Kidney (tissue), 14 donors: ENCODE measurements around the gene CHIC2. TPM values are rescaled to one million over a fixed set of nuclear protein-coding genes. Genes with fewer than 3 reads are reported as not detected.

Source experiments
- DNase-seq, 5 donors: peaks; one replicate each; pipeline ENCODE4 v3.0.0-alpha.2; 2013 to 2020
- FAIRE-seq: peaks from 2 replicates; lab custom pipeline; 2012; peaks lifted over from hg19 to GRCh38; lab: Jason Lieb, UNC
- H3K27ac ChIP-seq, 2 donors: one replicate each; pipeline ENCODE4 v1.7.0; 2013; ENCODE audit warnings: low read depth in 2 of 2, low read length in 2 of 2, inconsistent platforms in 1 of 2
- H3K27me3 ChIP-seq: one replicate; pipeline ENCODE4 v1.7.1; 2013; ENCODE audit warnings: low read length, inconsistent platforms; ENCODE audit not compliant: control insufficient read depth, insufficient read depth
- H3K36me3 ChIP-seq, 3 donors: one replicate each; pipeline versions ENCODE4 v1.7.0 to v1.7.1; 2013; ENCODE audit warnings: low read length in 3 of 3, control low read depth in 1 of 3, inconsistent platforms in 1 of 3; ENCODE audit not compliant: insufficient read depth in 3 of 3, control insufficient read depth in 2 of 3
- H3K4me1 ChIP-seq, 3 donors: one replicate each; pipeline versions ENCODE4 v1.7.0 to v1.7.1; 2013; ENCODE audit warnings: low read length in 3 of 3, inconsistent platforms in 1 of 3, low read depth in 1 of 3; ENCODE audit not compliant: control insufficient read depth in 2 of 3, insufficient read depth in 2 of 3
- H3K4me3 ChIP-seq, 3 donors: one replicate each; pipeline versions ENCODE4 v1.7.0 to v1.8.1; 2013; ENCODE audit warnings: low read length in 3 of 3, control low read depth in 1 of 3, inconsistent platforms in 1 of 3
- H3K9ac ChIP-seq, 3 donors: one replicate each; pipeline versions ENCODE4 v1.7.0 to v1.7.1; 2013; ENCODE audit warnings: low read length in 3 of 3, control low read depth in 1 of 3, inconsistent platforms in 1 of 3
- H3K9me3 ChIP-seq, 3 donors: one replicate each; pipeline versions ENCODE4 v1.7.0 to v1.7.1; 2013; ENCODE audit warnings: low read length in 3 of 3, control low read depth in 1 of 3, inconsistent platforms in 1 of 3; ENCODE audit not compliant: control insufficient read depth in 2 of 3, insufficient read depth in 1 of 3
- intact Hi-C: fragments of 100-400 bp; cut with DNase I; formaldehyde crosslinking; loops from one replicate; pipeline ENCODE4 v1.11.1; 2022
- polyA plus RNA-seq: library from polyadenylated mRNA; stranded (reverse); fragments of 350-450 nt; fragmentation: Illumina TruSeq; extraction: RNeasy Lipid Tissue Mini Kit (QIAGEN cat#74804); gene quantifications from one replicate; pipeline ENCODE4 v1.2.3, GENCODE V29; 2014; ENCODE audit warnings: low read depth, low replicate concordance; ENCODE audit not compliant: insufficient read depth
- total RNA-seq: library from RNA; stranded (reverse); fragmentation: NEBNext Ultra II Directional; extraction: Animal tissue kit (Norgen Biotek cat#: 25700); gene quantifications from one replicate; pipeline ENCODE4 v1.2.1, GENCODE V29; 2021
- TF ChIP-seq, protein P1 (sequence below): IDR thresholded peaks from 3 replicates; pipeline ENCODE4 v1.5.1; 2012; ENCODE audit warnings: mild to moderate bottlenecking, moderate library complexity, borderline replicate concordance; ENCODE audit not compliant: insufficient read depth; ENCODE audit errors: extremely low read depth
- donor health status: control.
- donor health status: control.
- donor health status: control.
- donor health status: control.
- donor health status: control.
- donor health status: DM: yes; HTN: yes; CAD: no.
- donor health status: Normal renal cell carcinoma (clear cell type).

Gene CHIC2
- total and polyA plus RNA-seq, 2 donors from 2014 or later, result 13.5 to 26.6 TPM

DNA sequence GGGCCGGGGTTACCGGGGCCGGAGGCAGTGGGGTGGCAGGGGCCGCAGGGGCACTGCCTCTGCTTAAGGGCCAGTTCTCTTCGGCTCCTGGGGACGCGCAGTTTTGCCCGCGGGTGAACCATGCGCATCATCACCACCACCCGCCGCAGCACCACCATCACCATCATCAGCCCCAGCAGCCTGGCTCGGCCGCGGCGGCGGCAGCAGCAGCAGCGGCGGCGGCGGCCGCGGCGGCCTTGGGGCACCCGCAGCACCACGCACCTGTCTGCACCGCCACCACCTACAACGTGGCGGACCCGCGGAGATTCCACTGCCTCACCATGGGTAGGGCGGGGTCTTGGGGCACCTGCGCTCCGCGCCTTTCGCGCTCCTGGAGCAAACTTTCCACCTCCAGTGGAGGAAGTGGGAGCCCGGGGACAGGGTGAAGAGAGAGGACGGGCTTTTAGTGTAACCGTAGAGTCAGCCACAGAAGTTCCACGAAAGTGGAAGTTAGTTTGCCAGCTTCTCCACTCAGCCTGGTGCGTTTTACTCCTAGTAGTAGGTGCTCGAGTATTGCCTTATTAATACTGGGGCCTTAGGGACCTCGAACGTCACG is 36.3 kb upstream of the CHIC2 start:
- peak overlapping the region in 1 of 3 donors; percentile 41 for H3K4me3 ChIP-seq
- no peak overlapping the region for H3K9ac ChIP-seq
- DNase-seq (peak in 1 of 5 donors; percentile 13), FAIRE-seq (no peak)
- H3K4me1 ChIP-seq, result peaks cover 0 to 5% (median 4%) of the 10 kb centered on the region in 3 donors
- H3K9me3 ChIP-seq, result no peaks in the 10 kb centered on the region
- no peak overlapping the region for H3K27ac ChIP-seq
- H3K36me3 ChIP-seq, result no peaks in the 10 kb centered on the region
- H3K27me3 ChIP-seq, result peaks cover 82% of the 10 kb centered on the region
- intact Hi-C loops, result no loop called here
- TF ChIP-seq, protein P1, sequence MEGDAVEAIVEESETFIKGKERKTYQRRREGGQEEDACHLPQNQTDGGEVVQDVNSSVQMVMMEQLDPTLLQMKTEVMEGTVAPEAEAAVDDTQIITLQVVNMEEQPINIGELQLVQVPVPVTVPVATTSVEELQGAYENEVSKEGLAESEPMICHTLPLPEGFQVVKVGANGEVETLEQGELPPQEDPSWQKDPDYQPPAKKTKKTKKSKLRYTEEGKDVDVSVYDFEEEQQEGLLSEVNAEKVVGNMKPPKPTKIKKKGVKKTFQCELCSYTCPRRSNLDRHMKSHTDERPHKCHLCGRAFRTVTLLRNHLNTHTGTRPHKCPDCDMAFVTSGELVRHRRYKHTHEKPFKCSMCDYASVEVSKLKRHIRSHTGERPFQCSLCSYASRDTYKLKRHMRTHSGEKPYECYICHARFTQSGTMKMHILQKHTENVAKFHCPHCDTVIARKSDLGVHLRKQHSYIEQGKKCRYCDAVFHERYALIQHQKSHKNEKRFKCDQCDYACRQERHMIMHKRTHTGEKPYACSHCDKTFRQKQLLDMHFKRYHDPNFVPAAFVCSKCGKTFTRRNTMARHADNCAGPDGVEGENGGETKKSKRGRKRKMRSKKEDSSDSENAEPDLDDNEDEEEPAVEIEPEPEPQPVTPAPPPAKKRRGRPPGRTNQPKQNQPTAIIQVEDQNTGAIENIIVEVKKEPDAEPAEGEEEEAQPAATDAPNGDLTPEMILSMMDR, result no peak

DNA sequence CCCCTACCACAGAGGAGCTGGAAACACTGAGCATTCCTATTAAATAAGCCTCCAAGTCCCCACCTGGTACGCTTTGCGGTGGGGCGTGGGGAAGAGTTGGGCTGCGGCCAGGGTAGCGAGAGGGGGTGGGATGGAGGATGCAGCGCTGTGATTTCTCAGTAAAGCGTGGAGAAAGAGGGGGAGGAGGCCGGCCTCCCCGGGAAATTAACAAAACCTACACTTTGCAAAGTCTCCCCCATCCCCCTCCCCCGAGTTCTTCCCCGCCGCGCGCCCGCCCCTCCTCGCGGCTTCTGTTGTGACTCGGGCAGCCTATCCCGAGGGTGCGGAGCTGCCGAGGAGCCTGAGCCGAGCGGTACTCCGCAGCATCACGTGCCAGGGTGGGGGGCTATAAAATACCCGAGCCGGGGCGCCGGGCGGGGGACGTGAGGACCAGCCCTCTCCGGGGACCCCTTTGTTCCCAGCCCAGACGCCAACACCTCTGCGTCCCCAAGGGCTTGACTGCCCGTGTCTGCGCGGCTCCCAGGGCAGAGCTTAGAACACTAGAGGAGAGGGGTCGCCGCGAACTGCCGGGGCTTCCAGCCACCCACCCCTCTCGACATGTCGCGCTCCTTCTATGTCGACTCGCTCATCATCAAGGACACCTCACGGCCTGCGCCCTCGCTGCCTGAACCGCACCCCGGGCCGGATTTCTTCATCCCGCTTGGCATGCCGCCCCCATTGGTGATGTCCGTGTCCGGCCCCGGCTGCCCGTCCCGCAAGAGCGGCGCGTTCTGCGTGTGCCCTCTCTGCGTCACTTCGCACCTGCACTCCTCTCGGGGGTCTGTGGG is 35.6 kb upstream of the CHIC2 start, which contains the start of gene GSX2:
GSX2 (plus strand) TSS at position 416 of the 827 bp plus-strand sequence; CDS start at position 598, 182 bp downstream.
- Histone ChIP-seq H3K9ac (no peak within 1 kb of the TSS), H3K27me3 (peaks cover 82% of the 10 kb centered on the region), H3K4me3 (peak within 1 kb of the TSS in 2 of 3 donors; percentile 23 to 41), H3K9me3 (no peaks in the 10 kb centered on the region), H3K4me1 (peaks cover 0 to 5% (median 4%) of the 10 kb centered on the region in 3 donors), H3K36me3 (no peaks in the 10 kb centered on the region), H3K27ac (no peak within 1 kb of the TSS)
- FAIRE-seq (no peak), DNase-seq (peak in 2 of 5 donors; percentile 33 to 37)
- intact Hi-C loops, result no loop called here
- TF ChIP-seq, protein P1, result no peak

DNA sequence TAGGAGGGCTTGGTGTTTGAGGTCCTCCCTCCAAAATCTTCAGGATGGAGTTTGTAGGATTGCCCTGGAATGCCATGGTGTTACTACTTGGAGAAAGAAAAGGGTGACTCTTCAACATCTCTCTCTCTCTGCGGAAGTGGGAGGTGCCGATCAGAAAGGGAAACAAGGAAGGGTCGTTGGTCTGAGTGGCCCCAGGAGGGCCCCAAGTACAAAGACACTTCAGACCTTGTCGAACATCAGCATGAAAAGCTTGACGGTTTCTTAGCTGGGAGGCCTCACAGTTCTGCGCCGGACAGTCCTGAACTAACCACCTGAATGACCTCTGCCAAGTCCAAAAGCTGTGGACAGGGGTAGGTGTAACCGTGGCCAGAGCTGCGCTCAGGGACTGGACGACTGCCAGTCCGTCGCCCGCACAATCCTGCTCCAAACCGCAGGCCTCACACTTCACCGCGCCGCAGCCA is 34.9 kb upstream of the CHIC2 start:
- no peak overlapping the region for H3K9ac ChIP-seq
- no peak overlapping the region for H3K27ac ChIP-seq
- no peaks in the 10 kb centered on the region for H3K9me3 ChIP-seq
- intact Hi-C loops, result no loop called here
- no peak for FAIRE-seq
- H3K4me3 ChIP-seq, result peak overlapping the region in 2 of 3 donors; percentile 17 to 23
- no peaks in the 10 kb centered on the region for H3K36me3 ChIP-seq
- H3K27me3 ChIP-seq, result peaks cover 82% of the 10 kb centered on the region
- peak in 1 of 5 donors; percentile 8 for DNase-seq
- peaks cover 0 to 5% (median 4%) of the 10 kb centered on the region in 3 donors for H3K4me1 ChIP-seq
- TF ChIP-seq, protein P1, result no peak
